GM12875 (cell line): ENCODE results near the gene UNC13B.
"Not testable (repeated sequence)": the region's sequence is repeated elsewhere in the genome, so short reads cannot be mapped to it uniquely, and the experiment has no call there.

Experiments used
- H3K4me3 ChIP-seq: one replicate; pipeline ENCODE4 v1.5.1; 2011; ENCODE audit warnings: low read depth, low read length, control low read depth
- TF ChIP-seq, protein P1 (sequence below): IDR thresholded peaks from 2 replicates; pipeline ENCODE4 v1.5.1; 2011; ENCODE audit warnings: low read depth, mild to moderate bottlenecking, control low read depth, inconsistent platforms, low read length, moderate library complexity, borderline replicate concordance; ENCODE audit not compliant: insufficient read depth

Gene UNC13B

GRCh38 chr9:35229779-35230143, 68.0 kb downstream of the UNC13B start:
- H3K4me3 ChIP-seq: no peak overlapping the region
- TF ChIP-seq, protein P1, sequence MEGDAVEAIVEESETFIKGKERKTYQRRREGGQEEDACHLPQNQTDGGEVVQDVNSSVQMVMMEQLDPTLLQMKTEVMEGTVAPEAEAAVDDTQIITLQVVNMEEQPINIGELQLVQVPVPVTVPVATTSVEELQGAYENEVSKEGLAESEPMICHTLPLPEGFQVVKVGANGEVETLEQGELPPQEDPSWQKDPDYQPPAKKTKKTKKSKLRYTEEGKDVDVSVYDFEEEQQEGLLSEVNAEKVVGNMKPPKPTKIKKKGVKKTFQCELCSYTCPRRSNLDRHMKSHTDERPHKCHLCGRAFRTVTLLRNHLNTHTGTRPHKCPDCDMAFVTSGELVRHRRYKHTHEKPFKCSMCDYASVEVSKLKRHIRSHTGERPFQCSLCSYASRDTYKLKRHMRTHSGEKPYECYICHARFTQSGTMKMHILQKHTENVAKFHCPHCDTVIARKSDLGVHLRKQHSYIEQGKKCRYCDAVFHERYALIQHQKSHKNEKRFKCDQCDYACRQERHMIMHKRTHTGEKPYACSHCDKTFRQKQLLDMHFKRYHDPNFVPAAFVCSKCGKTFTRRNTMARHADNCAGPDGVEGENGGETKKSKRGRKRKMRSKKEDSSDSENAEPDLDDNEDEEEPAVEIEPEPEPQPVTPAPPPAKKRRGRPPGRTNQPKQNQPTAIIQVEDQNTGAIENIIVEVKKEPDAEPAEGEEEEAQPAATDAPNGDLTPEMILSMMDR: no peak

DNA sequence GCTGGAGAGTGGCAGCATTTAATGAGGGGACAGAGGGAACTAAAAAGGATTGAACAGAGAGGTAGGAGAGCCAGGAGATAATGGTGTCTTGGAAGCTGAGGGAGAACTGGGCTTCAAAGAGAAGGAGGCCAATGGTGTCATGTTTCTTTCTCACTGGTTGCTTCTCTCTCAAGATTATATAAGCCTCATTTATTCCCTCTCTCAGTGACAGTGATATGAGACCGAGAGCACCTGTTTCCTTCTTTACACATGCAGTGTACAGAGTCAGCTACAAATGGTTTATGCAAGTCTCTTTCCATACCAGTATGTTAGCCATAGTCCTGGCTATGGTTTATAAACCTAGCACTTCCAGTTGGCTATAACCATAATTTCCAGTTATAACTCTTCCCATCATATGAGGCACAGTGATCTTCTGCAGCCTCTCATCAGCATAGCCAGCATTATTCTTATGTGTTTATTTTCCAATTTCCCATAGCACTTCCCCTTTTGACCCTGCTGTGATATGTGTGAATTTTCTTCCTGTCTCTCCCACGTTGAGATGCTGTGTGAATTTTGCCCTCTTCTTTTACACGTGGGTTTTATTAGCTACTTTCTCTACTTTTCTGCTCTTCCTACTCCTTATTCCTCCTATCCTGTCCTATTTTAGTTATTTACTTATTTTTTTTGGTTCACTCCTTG, 71.2 kb downstream of the UNC13B start:
- TF ChIP-seq, protein P1: no peak
- H3K4me3 ChIP-seq: no peak overlapping the region

DNA sequence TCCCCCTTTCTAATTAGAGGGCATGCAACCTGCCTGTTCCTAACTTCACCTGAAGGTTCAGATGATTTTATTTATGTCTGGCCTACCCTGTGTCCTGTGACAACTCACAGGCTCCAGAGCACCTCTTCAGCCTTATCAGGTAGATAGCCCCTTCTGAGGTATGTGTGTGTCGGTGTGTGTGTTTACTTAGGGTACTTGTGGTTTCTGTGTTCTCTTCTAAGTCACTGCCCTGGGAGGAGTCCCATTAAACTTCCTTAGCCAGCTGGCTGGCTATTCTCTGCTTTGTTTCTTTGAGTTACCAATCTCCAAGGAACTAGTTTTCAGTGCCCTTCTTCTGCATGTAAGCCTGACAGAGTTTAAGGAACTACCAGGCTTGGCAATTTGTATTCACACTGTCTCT, 74.9 kb downstream of the UNC13B start:
- H3K4me3 ChIP-seq: no peak overlapping the region
- TF ChIP-seq, protein P1: no peak

GRCh38 chr9:35237311-35237710, 75.5 kb downstream of the UNC13B start:
- TF ChIP-seq, protein P1: no peak
- no peak overlapping the region for H3K4me3 ChIP-seq

DNA sequence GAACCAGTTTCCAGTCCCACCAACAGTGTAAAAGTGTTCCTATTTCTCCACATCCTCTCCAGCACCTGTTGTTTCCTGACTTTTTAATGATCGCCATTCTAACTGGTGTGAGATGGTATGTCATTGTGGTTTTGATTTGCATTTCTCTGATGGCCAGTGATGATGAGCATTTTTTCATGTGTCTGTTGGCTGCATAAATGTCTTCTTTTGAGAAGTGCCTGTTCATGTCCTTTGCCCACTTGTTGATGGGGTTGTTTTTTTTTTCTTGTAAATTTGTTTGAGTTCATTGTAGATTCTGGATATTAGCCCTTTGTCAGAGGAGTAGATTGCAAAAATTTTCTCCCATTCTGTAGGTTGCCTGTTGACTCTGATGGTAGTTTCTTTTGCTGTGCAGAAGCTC, 84.1 kb downstream of the UNC13B start:
- H3K4me3 ChIP-seq: not testable (repeated sequence)

- no peak overlapping the region for H3K4me3 ChIP-seq
- TF ChIP-seq, protein P1: no peak
Measured at GRCh38 chr9:35253075-35253474, 91.3 kb downstream of the UNC13B start.

- H3K4me3 ChIP-seq: no peak overlapping the region
- TF ChIP-seq, protein P1: no peak
Measured at GRCh38 chr9:35254237-35254636, 92.4 kb downstream of the UNC13B start.
